Stimulated activated CD8-positive, alpha-beta memory T cell treated with anti-CD3 and anti-CD28 coated beads, Interleukin-7, amount 100 ng/mL, for 24 hours (primary cell): ENCODE data around the gene ERCC6.

Experiments used
- DNase-seq: peaks from one replicate; pipeline ENCODE4 v3.0.0-alpha.2; 2020; ENCODE audit warnings: low read depth

ERCC6 gene

DNA sequence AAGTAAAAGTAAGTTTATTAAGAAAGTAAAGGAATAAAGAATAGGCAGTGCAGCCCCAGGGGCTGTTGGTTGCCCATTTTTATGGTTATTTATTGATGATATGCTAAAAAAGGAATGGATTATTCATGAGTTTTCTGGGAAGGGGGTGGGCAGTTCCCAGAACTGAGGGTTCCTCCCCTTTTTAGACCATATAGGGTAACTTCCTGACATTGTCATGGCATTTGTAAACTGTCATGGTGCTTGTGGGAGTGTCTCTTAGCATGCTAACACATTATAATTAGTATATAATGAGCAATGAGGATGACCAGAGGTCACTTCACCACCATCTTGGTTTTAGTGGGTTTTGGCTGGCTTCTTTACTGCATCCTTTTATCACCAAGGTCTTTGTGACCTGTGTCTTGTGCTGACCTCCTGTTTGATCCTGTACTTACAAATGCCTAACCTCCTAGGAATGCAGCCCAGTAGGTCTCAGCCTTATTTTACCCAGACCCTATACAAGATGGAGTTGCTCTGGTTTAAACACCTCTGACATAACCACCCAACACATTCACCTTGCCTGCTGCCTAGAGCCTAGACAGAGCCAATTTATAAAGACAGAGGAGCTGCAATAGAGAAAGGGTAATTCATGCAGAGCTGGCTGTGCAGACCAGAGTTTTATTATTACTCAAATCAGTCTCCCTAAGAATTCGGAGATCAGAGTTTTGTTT lies 10.9 kb upstream of the ERCC6 start:
- no peak for DNase-seq

DNA sequence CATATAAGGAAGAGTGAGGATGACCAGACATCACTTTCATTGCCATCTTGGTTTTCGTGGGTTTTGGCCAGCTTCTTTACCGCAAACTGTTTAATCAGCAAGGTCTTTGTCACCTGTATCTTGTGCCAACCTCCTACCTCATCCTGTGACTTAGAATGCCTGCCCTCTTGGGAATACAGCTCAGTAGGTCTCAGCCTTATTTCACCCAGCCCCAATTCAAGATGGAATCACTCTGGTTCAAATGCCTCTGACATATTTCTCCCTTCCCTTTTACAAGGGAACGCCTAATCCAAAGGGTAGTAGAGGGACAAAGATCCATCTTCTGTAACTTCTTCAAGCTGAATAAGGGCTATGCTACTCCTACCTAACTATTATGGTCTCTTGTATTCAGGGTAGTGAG lies 4.7 kb upstream of the ERCC6 start:
- no peak for DNase-seq

- no peak for DNase-seq
These were observed 3.4 kb upstream of the ERCC6 start for GRCh38 chr10:49542353-49542752.

- no peak for DNase-seq
These were observed 2.8 kb upstream of the ERCC6 start for GRCh38 chr10:49541762-49542161.

GRCh38 chr10:49540056-49540797 lies 1.3 kb upstream of the ERCC6 start:
- DNase-seq = no peak

- no peak for DNase-seq
These were observed 482 bp upstream of the ERCC6 start for GRCh38 chr10:49539320-49539885.

DNA sequence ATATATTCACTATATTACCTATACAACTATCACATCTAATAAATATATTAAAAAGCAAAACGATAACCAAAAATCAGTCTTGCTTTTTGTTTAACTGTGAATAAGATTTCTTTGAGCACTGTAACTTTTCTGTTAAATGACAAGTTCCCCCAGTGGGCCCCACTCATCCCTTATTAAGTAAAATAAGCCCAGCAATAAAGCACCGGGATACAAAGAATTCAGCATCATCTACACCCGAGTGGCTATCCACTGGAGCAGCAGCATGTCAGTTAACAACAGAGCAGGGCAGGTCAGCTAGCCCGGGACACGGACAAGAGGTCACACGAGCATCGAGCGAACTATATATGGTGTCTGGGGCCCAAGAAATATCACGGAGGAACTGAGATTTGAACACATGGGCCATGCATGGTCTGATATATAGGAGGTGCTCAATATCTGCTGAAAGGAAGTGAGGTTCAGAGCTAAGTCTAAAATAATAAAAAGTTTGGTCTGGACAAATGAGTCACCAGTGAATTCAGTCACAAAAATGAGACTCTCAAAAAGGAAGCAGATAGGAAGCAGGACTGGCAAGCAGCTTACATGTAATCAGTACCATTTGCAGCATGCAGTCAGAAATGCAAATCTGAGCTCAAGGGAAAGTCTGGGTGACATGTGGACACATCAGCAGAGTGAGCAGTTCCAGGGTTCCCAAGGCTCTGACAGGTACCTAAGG lies 4.1 kb downstream of the ERCC6 start:
- no peak for DNase-seq

DNA sequence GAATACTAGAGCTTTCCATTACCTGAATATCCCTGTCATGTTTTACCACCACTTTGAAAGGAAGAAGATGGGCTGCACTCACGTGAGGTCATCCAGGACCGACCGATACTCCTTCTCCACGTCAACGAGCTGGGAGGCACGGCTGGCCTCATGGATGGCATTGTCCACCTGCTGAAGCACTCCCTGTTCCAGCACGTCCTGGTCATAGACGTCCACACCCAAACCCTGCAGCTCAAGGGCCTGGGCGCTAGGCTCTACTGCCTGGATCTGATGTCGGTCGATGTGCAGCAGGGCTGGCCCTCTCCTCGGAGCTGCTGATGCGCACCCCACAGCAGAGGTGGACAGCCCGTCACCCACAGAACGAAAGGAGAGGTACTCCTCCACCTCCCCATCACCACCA lies 6.5 kb downstream of the ERCC6 start:
- no peak for DNase-seq

DNA sequence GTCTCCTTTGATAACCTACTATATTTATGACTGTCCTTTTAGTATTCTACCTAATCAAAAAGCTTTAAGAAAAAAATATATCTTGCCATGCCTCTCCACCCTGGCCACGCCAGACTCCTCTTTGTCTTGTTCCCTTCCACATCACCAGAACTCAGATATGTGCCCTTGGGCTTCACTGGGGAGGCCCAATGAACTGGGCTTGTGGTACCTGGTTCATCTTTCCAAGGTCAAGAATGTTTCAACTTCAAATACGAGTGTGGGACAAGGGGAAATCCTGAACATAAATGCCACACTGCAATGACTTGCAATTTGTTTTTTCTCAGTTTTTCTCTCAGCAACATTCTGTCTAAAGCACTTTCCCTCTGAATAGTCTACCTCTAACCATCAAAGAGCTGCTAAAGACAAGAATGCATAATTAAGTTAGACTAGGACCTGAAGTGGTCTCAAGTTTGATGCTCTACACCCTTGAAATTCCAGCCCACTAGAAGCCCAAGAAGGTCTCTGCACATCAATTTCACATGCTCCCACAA lies 9.9 kb downstream of the ERCC6 start:
- DNase-seq = no peak

DNA sequence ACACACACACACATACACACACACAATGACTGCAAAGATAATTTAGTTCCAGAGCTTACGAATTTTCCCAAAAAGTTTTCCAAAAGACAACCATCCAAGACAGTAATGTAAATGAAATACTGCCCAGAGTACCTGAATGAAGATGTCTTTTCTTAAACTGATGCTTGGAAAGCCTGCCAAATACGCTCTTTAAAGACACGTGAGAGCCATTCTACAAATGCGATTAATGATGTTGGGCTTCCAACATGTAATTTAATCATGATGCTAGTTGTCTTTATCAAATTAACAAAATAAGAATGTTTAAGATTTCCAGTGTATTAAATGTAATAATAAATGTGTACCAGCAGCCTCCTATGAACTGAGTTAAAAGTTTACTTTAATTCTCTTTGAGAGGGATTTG lies 11.1 kb downstream of the ERCC6 start:
- DNase-seq = no peak

DNA sequence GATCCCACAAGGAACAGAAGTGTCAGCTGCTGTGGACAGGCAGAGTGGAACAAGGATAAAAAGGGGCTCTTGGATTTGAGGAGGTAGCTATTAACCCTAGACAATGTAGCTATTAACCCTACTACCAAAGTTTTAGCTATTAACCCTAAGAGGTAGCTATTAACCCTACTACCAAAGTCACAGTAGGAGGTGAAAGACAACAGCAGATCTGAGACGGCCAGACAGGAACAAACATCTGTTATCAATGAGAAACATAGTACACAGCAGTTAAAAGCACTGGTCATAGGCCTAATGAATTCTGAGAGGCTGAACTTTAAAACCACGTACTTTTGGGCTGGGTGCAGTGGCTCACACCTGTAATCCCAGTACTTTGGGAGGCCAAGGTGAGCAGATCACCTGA lies 11.9 kb downstream of the ERCC6 start:
- no peak for DNase-seq

GRCh38 chr10:49526619-49527018 lies 12.3 kb downstream of the ERCC6 start:
- DNase-seq = no peak

DNA sequence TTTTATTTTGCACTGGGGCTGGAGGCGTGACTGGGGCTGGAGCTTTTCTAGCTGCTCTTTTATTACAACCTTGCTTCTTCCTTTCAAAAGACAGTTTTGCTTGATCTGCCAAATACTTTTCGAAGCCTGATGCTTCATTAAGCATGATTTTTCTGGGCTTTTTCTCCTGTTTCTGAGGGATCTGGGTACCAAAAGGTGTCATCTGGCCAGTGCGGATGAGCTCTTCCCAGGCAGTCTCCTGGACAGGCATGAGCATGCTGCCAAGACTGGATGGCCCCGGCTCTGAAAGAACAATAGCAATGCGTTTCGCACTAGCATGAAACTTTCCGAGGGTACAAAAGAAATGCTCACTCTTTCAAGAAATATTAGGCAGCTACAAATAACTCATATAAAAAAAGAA lies 14.4 kb downstream of the ERCC6 start:
- DNase-seq = no peak

DNA sequence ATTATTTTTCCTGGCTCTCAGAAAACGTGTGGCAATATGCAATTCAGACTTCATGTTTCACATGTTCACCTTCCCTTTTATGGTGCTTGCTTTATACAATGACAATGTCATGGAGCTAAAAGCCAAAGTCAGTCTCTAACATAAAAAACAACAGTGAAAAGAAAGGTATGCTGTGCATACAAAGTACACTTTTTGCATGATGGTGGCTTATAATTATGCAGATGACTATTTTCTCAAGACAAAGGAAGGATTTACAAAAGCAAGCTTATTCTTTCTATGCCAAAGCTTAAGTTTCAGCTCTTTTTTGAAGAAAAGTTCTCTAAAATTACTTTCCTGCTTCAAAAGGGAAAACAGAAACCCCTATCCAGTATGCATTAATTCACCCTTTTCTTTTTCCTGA lies 15.6 kb downstream of the ERCC6 start:
- no peak for DNase-seq

GRCh38 chr10:49521062-49521461 lies 17.9 kb downstream of the ERCC6 start:
- DNase-seq = no peak

GRCh38 chr10:49520122-49520775 lies 18.7 kb downstream of the ERCC6 start:
- no peak for DNase-seq

- no peak for DNase-seq
These were observed 19.2 kb downstream of the ERCC6 start for GRCh38 chr10:49519717-49520116.

GRCh38 chr10:49518982-49519578 lies 19.8 kb downstream of the ERCC6 start:
- no peak for DNase-seq

DNA sequence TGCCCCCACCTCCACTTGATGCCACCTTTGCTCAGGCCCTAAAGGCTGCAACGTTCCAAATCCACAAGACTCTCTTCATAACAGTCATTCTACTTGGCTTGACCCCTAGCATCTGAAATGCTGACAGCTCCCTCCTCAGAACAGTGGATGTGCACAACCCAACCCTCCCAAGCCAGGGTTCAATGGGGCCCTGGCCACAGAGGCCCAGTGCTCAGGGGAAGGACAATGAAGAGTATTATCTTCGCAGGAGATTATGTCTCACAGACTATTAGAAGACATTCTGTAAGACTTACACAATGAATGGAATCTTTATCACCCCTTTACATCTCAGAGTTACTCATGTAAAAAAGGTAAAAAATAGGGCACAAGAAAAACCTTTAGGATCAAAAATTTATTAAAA lies 20.4 kb downstream of the ERCC6 start:
- DNase-seq = no peak

DNA sequence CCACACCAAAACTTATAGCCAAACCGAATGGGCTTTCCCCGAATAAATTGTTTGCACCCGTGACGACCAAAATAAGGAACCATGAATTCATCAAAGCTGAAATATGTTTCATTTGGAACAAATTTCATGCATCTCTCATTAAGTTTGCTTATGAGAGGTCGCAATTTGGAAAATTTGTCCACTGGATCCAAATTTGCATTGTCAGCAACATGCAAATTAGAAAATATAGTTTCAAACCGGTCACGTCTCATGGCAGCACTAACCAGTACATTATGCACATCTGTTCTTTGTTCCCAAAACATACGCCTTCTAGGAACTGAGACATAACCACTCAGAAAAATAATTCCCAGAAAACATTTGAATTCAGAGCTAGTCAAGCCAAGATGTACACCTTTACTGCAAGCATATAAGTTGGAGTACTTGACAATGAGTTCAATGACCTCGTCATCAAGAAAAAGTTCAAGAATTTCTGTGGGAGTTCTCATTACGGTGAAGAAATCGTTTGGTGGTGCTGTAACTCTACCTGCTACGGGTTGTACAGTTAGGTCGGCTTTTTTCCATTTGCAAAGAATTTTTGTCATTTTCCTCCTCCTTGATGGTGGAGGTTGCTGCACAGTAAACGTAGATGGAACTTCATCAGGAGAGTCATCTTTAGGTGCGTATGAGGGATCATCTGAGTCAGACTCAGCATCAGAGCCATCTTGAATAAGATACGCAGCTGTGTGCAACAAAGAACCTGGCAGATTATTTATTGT lies 22.5 kb downstream of the ERCC6 start:
- DNase-seq = no peak
